ENCODE measurements around the gene EIF2B5. TPM values are rescaled to one million over a fixed set of nuclear protein-coding genes. Genes with fewer than 3 reads are reported as not detected.
A peak's percentile ranks its signal among the peaks of the same experiment; 100 is the strongest.

The EIF2B5 gene
- total and polyA plus RNA-seq, 9 of the 15 experiments (the other 6 are each of a cell fraction or from before 2014, with no cell fraction given) = 19.1 to 92.4 (median 74.0) TPM

DNA sequence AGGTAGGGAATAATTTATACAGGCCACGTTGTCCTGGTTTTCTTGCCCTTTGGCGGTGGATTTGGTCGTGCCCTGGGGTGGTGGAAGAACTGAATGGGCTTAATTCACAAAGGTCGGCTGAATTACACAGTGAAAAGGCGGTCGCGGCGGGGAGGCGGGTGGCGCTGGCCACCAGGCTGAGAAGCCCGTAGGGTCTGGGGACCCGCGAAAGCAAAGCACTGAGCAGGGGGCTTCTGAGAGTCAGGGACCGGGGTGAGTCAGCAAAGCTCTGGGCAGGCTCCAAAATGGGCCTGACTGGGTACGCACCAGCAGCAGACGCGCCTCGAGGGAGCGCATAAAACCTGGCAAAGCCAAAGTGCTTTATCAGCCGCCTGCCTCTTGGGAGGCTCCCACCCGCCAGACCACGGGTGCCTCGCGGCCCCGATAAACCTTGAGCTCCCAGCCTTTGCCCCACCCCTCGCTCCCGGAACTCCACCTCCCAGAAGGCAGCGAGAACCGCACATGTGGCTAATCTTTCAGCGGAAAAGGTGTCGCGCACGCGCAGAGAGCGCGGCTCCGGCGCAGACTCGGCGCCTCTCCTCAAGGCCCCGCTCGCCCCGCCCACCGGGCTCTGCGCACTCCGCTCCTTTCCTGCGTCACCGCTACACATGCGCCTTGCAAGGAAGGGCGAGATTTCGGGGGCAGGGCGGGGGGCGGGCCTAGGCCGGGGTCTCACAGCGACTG lies 50.5 kb downstream of the EIF2B5 start (continued):
- TF ChIP-seq, protein P1, sequence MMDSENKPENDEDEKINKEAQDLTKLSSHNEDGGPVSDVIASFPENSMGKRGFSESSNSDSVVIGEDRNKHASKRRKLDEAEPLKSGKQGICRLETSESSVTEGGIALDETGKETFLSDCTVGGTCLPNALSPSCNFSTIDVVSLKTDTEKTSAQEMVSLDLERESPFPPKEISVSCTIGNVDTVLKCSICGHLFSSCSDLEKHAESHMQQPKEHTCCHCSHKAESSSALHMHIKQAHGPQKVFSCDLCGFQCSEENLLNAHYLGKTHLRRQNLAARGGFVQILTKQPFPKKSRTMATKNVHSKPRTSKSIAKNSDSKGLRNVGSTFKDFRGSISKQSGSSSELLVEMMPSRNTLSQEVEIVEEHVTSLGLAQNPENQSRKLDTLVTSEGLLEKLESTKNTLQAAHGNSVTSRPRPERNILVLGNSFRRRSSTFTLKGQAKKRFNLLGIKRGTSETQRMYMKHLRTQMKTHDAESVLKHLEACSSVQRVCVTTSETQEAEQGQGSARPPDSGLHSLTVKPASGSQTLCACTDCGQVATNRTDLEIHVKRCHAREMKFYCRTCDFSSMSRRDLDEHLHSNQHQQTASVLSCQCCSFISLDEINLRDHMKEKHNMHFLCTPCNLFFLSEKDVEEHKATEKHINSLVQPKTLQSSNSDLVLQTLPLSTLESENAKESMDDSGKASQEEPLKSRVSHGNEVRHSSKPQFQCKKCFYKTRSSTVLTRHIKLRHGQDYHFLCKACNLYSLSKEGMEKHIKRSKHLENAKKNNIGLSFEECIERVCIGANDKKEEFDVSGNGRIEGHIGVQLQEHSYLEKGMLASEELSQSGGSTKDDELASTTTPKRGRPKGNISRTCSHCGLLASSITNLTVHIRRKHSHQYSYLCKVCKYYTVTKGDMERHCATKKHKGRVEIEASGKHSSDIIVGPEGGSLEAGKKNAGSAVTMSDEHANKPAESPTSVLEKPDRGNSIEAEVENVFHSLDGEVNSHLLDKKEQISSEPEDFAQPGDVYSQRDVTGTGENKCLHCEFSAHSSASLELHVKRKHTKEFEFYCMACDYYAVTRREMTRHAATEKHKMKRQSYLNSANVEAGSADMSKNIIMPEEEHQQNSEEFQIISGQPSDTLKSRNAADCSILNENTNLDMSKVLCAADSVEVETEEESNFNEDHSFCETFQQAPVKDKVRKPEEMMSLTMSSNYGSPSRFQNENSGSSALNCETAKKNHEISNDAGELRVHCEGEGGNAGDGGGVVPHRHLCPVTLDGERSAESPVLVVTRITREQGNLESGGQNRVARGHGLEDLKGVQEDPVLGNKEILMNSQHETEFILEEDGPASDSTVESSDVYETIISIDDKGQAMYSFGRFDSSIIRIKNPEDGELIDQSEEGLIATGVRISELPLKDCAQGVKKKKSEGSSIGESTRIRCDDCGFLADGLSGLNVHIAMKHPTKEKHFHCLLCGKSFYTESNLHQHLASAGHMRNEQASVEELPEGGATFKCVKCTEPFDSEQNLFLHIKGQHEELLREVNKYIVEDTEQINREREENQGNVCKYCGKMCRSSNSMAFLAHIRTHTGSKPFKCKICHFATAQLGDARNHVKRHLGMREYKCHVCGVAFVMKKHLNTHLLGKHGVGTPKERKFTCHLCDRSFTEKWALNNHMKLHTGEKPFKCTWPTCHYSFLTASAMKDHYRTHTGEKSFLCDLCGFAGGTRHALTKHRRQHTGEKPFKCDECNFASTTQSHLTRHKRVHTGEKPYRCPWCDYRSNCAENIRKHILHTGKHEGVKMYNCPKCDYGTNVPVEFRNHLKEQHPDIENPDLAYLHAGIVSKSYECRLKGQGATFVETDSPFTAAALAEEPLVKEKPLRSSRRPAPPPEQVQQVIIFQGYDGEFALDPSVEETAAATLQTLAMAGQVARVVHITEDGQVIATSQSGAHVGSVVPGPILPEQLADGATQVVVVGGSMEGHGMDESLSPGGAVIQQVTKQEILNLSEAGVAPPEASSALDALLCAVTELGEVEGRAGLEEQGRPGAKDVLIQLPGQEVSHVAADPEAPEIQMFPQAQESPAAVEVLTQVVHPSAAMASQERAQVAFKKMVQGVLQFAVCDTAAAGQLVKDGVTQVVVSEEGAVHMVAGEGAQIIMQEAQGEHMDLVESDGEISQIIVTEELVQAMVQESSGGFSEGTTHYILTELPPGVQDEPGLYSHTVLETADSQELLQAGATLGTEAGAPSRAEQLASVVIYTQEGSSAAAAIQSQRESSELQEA (IDR thresholded peaks at IDR 0.05; ENCODE audit: low read depth) = 0 out of 2 replicates have a peak, but pooled peaks have one; percentile 15
- TF ChIP-seq ZNF512 (tag; IDR thresholded peaks at IDR 0.05) (no peak), ELF4 (CRISPR knock-in tag; IDR thresholded peaks at IDR 0.05) (peak; percentile 76; the same call in 1 of the 2 replicates), MTA1 (IDR thresholded peaks at IDR 0.05; ENCODE audit: borderline replicate concordance) (no peak), PML (IDR thresholded peaks at IDR 0.05; ENCODE audit: low read length) (peak; percentile 60), POU5F1 (IDR thresholded peaks at IDR 0.05; ENCODE audit: borderline replicate concordance, low read depth, low read length, partially characterized antibody) (peak; percentile 72), BCOR (IDR thresholded peaks at IDR 0.05) (peak; percentile 51), PHF8 (IDR thresholded peaks at IDR 0.05; ENCODE audit: borderline replicate concordance, low read length) (peak; percentile 41; the same call in 1 of the 2 replicates), HMGXB4 (CRISPR knock-in tag; IDR thresholded peaks at IDR 0.05) (peak; percentile 79; the same call in 1 of the 2 replicates), ZNF431 (CRISPR knock-in tag; IDR thresholded peaks at IDR 0.05) (no peak), NR2C2 (CRISPR knock-in tag; IDR thresholded peaks at IDR 0.05) (no peak), NR2C2 (tag; IDR thresholded peaks at IDR 0.05) (peak; percentile 88), LCOR (CRISPR knock-in tag; IDR thresholded peaks at IDR 0.05) (peak; percentile 89), NCOR1 (IDR thresholded peaks at IDR 0.05) (peak; percentile 83)
